Measurements from ENCODE around the gene STK32B. TPM values are rescaled to one million over a fixed set of nuclear protein-coding genes. Genes with fewer than 3 reads are reported as not detected.
A peak's percentile ranks its signal among the peaks of the same experiment; 100 is the strongest.
"Not testable (repeated sequence)": the region's sequence is repeated elsewhere in the genome, so short reads cannot be mapped to it uniquely, and the experiment has no call there.

STK32B gene
- total RNA-seq, 1 experiment from 2014 or later = 15.1 TPM

GRCh38 chr4:5247735-5248134, 196.5 kb downstream of the STK32B start:
- H3K4me3 ChIP-seq (ENCODE audit: low read depth, low read length, poor library complexity, severe bottlenecking) = no peak overlapping the region
- POLR2A ChIA-PET (ENCODE audit: low non-redundant PET) = no interaction called here
- BruUV-seq (replicated peaks) = no TSS peak
- H3K27me3 ChIP-seq (replicated peaks; ENCODE audit: insufficient read depth, low read depth, low read length, poor library complexity) = no peaks in the 10 kb centered on the region
- H3K4me1 ChIP-seq (ENCODE audit: insufficient read depth, low read length, poor library complexity, severe bottlenecking) = no peaks in the 10 kb centered on the region
- H3K36me3 ChIP-seq (ENCODE audit: insufficient read depth, low read length, poor library complexity, severe bottlenecking) = no peaks in the 10 kb centered on the region
- no peak for TF ChIP-seq EZH2 (IDR thresholded peaks at IDR 0.05; ENCODE audit: borderline replicate concordance, low read depth, low read length, poor library complexity, severe bottlenecking)
- TF ChIP-seq CTCF (conservative IDR thresholded peaks at IDR 0.05; ENCODE audit: low read depth, low read length) = no peak
- no peak for DNase-seq (ENCODE audit: low spot score)
- intact Hi-C loops (cut with micrococcal nuclease; ENCODE audit: unreplicated experiment) = no loop called here
- no peak overlapping the region for H3K27ac ChIP-seq (ENCODE audit: low read depth, low read length, poor library complexity, severe bottlenecking)
- no peaks in the 10 kb centered on the region for H3K9me3 ChIP-seq (ENCODE audit: low read depth, low read length, poor library complexity, severe bottlenecking)
- CTCF ChIA-PET = no interaction called here

GRCh38 chr4:5249727-5250126, 198.4 kb downstream of the STK32B start:
- TF ChIP-seq EZH2 (IDR thresholded peaks at IDR 0.05; ENCODE audit: borderline replicate concordance, low read depth, low read length, poor library complexity, severe bottlenecking) = no peak
- peak; percentile 27; the same call in 1 of the 2 replicates for TF ChIP-seq CTCF (conservative IDR thresholded peaks at IDR 0.05; ENCODE audit: low read depth, low read length)
- ChIA-PET CTCF (no interaction called here), POLR2A (ENCODE audit: low non-redundant PET) (no interaction called here)
- Histone ChIP-seq H3K27me3 (replicated peaks; ENCODE audit: insufficient read depth, low read depth, low read length, poor library complexity) (no peaks in the 10 kb centered on the region), H3K36me3 (ENCODE audit: insufficient read depth, low read length, poor library complexity, severe bottlenecking) (no peaks in the 10 kb centered on the region), H3K4me3 (ENCODE audit: low read depth, low read length, poor library complexity, severe bottlenecking) (no peak overlapping the region), H3K27ac (ENCODE audit: low read depth, low read length, poor library complexity, severe bottlenecking) (peak overlapping the region; percentile 71), H3K9me3 (ENCODE audit: low read depth, low read length, poor library complexity, severe bottlenecking) (no peaks in the 10 kb centered on the region), H3K4me1 (ENCODE audit: insufficient read depth, low read length, poor library complexity, severe bottlenecking) (no peaks in the 10 kb centered on the region)
- intact Hi-C loops (cut with micrococcal nuclease; ENCODE audit: unreplicated experiment) = no loop called here
- DNase-seq (ENCODE audit: low spot score) = peak; percentile 54
- no TSS peak for BruUV-seq (replicated peaks)

- H3K4me1 ChIP-seq (ENCODE audit: insufficient read depth, low read length, poor library complexity, severe bottlenecking); BruUV-seq (replicated peaks); H3K27ac ChIP-seq (ENCODE audit: low read depth, low read length, poor library complexity, severe bottlenecking); intact Hi-C loops (cut with micrococcal nuclease; ENCODE audit: unreplicated experiment); H3K36me3 ChIP-seq (ENCODE audit: insufficient read depth, low read length, poor library complexity, severe bottlenecking); H3K4me3 ChIP-seq (ENCODE audit: low read depth, low read length, poor library complexity, severe bottlenecking); H3K27me3 ChIP-seq (replicated peaks; ENCODE audit: insufficient read depth, low read depth, low read length, poor library complexity); POLR2A ChIA-PET (ENCODE audit: low non-redundant PET); DNase-seq (ENCODE audit: low spot score); CTCF ChIA-PET; H3K9me3 ChIP-seq (ENCODE audit: low read depth, low read length, poor library complexity, severe bottlenecking): not testable (repeated sequence)
Observed at GRCh38 chr4:5250536-5250935, 199.3 kb downstream of the STK32B start.

- intact Hi-C loops (cut with micrococcal nuclease; ENCODE audit: unreplicated experiment) = no loop called here
- no peaks in the 10 kb centered on the region for H3K9me3 ChIP-seq (ENCODE audit: low read depth, low read length, poor library complexity, severe bottlenecking)
- no peak overlapping the region for H3K27ac ChIP-seq (ENCODE audit: low read depth, low read length, poor library complexity, severe bottlenecking)
- H3K4me1 ChIP-seq (ENCODE audit: insufficient read depth, low read length, poor library complexity, severe bottlenecking) = no peaks in the 10 kb centered on the region
- BruUV-seq (replicated peaks) = no TSS peak
- DNase-seq (ENCODE audit: low spot score) = no peak
- ChIA-PET CTCF (no interaction called here), POLR2A (ENCODE audit: low non-redundant PET) (interaction anchor here (0.5 kb wide), 1 partner anchor 41 kb away, joined by 4 read pairs; no protein-coding TSS in a partner anchor)
- H3K4me3 ChIP-seq (ENCODE audit: low read depth, low read length, poor library complexity, severe bottlenecking) = no peak overlapping the region
- H3K36me3 ChIP-seq (ENCODE audit: insufficient read depth, low read length, poor library complexity, severe bottlenecking) = no peaks in the 10 kb centered on the region
- no peaks in the 10 kb centered on the region for H3K27me3 ChIP-seq (replicated peaks; ENCODE audit: insufficient read depth, low read depth, low read length, poor library complexity)
- TF ChIP-seq CTCF (conservative IDR thresholded peaks at IDR 0.05; ENCODE audit: low read depth, low read length) (no peak), EZH2 (IDR thresholded peaks at IDR 0.05; ENCODE audit: borderline replicate concordance, low read depth, low read length, poor library complexity, severe bottlenecking) (no peak)
Observed at GRCh38 chr4:5256421-5256820, 205.1 kb downstream of the STK32B start.

All from A673 (cell line).